Epithelial cell of esophagus (primary cell): Measurements from ENCODE around the gene SREBF2.

Experiments
- DNase-seq: peaks from one replicate; pipeline ENCODE4 v3.0.0; 2010; ENCODE audit warnings: low read depth
- H3K4me3 ChIP-seq: 2 replicates; pipeline ENCODE4 v1.5.1; 2011; ENCODE audit warnings: mild to moderate bottlenecking, low read length, control low read depth
- CTCF ChIP-seq: IDR thresholded peaks from 2 replicates; pipeline ENCODE4 v1.5.1; 2011; ENCODE audit warnings: low read depth, mild to moderate bottlenecking, low read length, control low read depth, inconsistent platforms; ENCODE audit not compliant: insufficient read depth; ENCODE audit errors: missing control alignments

SREBF2 gene

DNA sequence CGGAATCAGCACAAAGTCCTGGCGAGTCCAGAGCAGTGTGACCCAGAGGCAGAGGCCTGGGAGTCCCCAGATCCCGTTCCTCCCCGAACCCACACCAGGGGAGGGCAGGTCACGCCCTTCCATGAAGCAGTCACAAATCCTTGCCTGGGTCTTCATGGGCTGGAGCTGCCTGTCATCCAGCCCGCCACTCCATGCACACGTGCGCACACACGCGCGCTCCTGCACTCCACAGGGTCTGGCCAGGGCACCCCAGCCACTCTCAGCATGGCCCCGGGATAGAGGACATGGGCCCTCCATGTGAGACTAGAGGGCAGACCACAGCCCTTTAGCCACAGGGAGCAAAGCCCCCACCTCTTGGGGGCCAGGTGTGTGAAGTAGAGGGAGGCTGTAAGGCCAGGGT, 99.4 kb downstream of the SREBF2 start:
- TF ChIP-seq CTCF, result no peak
- DNase-seq, result no peak
- no peak overlapping the region for H3K4me3 ChIP-seq

DNA sequence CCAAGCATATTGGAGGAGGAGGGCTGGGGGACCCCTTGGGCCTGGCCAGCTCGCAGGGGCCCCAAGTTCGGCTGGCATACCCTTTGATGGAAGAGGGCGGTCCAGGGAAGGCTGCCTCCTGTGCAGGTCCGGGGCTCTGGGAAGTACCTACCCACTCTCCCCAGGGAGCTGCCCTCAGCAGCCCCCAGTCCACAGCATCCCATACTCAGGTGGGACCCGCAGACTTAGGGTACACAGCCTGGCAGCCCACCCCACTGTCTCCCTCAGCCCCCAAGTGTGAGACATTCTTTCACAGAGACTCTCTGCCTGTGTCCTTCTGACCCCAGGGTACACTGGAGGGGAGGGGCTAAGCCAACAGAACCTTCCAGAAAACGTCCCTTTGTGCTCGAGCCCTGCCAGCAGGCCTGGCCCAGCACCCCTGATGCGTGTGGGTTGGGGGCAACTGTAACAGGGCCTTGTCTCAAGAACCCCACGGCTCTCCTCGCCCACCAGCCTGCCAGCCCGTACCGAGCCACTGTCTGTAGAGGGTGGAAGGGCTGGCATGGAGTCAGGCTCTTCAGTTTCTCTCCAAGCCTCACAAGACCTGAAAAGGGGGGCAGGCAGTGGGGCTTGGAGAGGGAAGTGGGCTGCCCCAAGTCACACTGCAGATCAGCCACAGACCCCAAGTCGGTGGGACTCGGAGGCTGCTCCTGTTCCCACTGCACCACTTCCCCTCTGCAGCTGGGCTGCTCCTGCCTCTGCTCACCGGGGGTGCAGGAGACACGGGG, 100.7 kb downstream of the SREBF2 start:
- no peak for DNase-seq
- no peak for TF ChIP-seq CTCF
- H3K4me3 ChIP-seq, result no peak overlapping the region

GRCh38 chr22:41934284-41935014, 101.5 kb downstream of the SREBF2 start:
- H3K4me3 ChIP-seq, result no peak overlapping the region
- DNase-seq, result no peak
- no peak for TF ChIP-seq CTCF

DNA sequence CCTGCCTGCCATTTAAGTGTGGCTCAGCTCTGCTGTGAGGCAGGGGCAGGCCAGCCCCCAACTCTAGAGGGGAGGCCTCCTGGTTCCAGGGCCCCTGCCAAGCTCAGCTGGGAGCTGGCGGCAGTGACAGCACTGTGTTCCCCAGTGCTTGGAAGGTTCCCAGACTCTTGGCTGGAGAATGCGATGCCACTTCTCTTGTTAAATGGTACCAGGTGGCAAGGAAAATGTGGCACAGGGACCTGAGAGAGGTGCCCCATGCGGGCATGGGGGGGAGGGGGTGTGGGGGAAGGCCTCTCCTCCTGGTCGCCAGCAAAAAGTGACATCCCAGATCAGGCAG, 102.1 kb downstream of the SREBF2 start:
- no peak for DNase-seq
- no peak for TF ChIP-seq CTCF

DNA sequence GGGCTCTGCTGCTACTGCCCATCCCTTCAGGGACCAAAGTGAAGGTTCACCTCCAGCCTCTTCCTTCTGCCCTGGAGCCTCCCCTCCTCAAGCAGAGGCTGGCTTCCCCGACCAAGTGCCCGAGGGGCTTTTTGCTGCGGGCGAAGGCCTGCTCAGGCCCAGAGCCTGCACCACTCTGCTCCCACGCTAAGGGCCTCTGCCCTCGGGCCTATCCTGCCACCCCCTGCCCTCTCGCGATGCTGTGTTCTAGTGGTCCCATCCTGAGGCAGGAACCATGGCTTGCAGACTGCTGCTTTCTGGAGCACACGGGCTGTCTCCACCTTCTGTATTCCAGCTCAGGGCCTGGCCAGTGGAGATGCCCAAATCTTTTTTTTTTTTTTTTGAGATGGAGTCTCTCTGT, 102.6 kb downstream of the SREBF2 start:
- no peak for TF ChIP-seq CTCF
- no peak for DNase-seq
- no peak overlapping the region for H3K4me3 ChIP-seq

More for the DNA sequence above, 102.1 kb downstream of the SREBF2 start:
- no peak overlapping the region for H3K4me3 ChIP-seq

GRCh38 chr22:41936894-41937169, 103.9 kb downstream of the SREBF2 start:
- TF ChIP-seq CTCF, result no peak
- DNase-seq, result no peak
- no peak overlapping the region for H3K4me3 ChIP-seq
